H1 (cell line): ENCODE measurements around the gene TAB3. TPM values are rescaled to one million over a fixed set of nuclear protein-coding genes. Genes with fewer than 3 reads are reported as not detected.

Experiments
- CTCF ChIA-PET: fragments of 300-600 bp; sonication (Branson Sonifier 250); formaldehyde crosslinking; loops from one replicate; lab custom pipeline; 2021; ENCODE audit not compliant: partially characterized antibody; lab: Charles Lee
- POLR2A ChIA-PET: fragments of 300-600 bp; sonication (Branson Sonifier 250); formaldehyde crosslinking; loops from one replicate; lab custom pipeline; 2021; ENCODE audit warnings: inconsistent platforms; ENCODE audit not compliant: partially characterized antibody; lab: Charles Lee
- DNase-seq, 2 experiments: peaks; one replicate each; pipeline versions ENCODE4 v3.0.0 to v3.0.0-alpha.2; 2010 to 2022; ENCODE audit warnings: low spot score in 2 of 2, low read depth in 1 of 2, mixed read lengths in 1 of 2
- FAIRE-seq: peaks from 2 replicates; lab custom pipeline; 2011; peaks lifted over from hg19 to GRCh38; lab: Jason Lieb, UNC
- H2AFZ ChIP-seq: 2 replicates; pipeline ENCODE4 v1.8.1; 2012; ENCODE audit warnings: low read length, inconsistent platforms
- H2AK5ac ChIP-seq: 2 replicates; pipeline ENCODE4 v1.6.1; 2013; ENCODE audit warnings: low read depth, low read length
- H2BK120ac ChIP-seq: replicated peaks from 2 replicates; pipeline ENCODE3; 2013; ENCODE audit warnings: low read depth, low read length, inconsistent platforms
- H2BK12ac ChIP-seq: 2 replicates; pipeline ENCODE4 v1.6.1; 2013; ENCODE audit warnings: low read depth, low read length
- H2BK15ac ChIP-seq: 2 replicates; pipeline ENCODE4 v1.6.1; 2013; ENCODE audit warnings: low read length
- H2BK20ac ChIP-seq: 2 replicates; pipeline ENCODE4 v1.6.1; 2013; ENCODE audit warnings: low read length
- H2BK5ac ChIP-seq: 2 replicates; pipeline ENCODE4 v1.6.1; 2013; ENCODE audit warnings: low read depth, low read length
- H3K14ac ChIP-seq: 2 replicates; pipeline ENCODE4 v1.6.1; 2013; ENCODE audit warnings: inconsistent platforms; ENCODE audit not compliant: insufficient read length
- H3K18ac ChIP-seq: 2 replicates; pipeline ENCODE4 v1.6.1; 2013; ENCODE audit warnings: low read length; ENCODE audit errors: extremely low read depth
- H3K23ac ChIP-seq: 2 replicates; pipeline ENCODE4 v1.6.1; 2013; ENCODE audit warnings: inconsistent platforms; ENCODE audit not compliant: insufficient read length
- H3K23me2 ChIP-seq: 2 replicates; pipeline ENCODE4 v1.6.1; 2013; ENCODE audit warnings: low read depth, low read length
- H3K27ac ChIP-seq: 2 replicates; pipeline ENCODE4 v1.6.1; 2011; ENCODE audit warnings: low read depth, low read length, inconsistent platforms
- H3K27me3 ChIP-seq, 4 experiments: replicated peaks in 1 of 4; 1 replicate in 1 of 4; 2 replicates in 3 of 4; pipeline versions ENCODE4 v1.6.1 to v1.8.1; 2011 to 2013; ENCODE audit warnings: low read length in 3 of 4, mild to moderate bottlenecking in 3 of 4, inconsistent platforms in 2 of 4, mixed read lengths in 2 of 4, moderate library complexity in 1 of 4; ENCODE audit not compliant: control insufficient read depth in 3 of 4, insufficient read depth in 3 of 4; ENCODE audit errors: extremely low read depth in 1 of 4
- H3K36me3 ChIP-seq, 4 experiments: 2 replicates each; pipeline versions ENCODE4 v1.6.1 to v1.8.1; 2011 to 2013; ENCODE audit warnings: mild to moderate bottlenecking in 4 of 4, low read length in 3 of 4, moderate library complexity in 2 of 4, control low read depth in 1 of 4, inconsistent platforms in 1 of 4; ENCODE audit not compliant: insufficient read depth in 4 of 4, control insufficient read depth in 2 of 4
- H3K4ac ChIP-seq: replicated peaks from 2 replicates; pipeline ENCODE3; 2013; ENCODE audit warnings: low read length, low read depth, mixed read lengths, inconsistent platforms; ENCODE audit not compliant: insufficient read length
- H3K4me1 ChIP-seq, 4 experiments: replicated peaks in 1 of 4; 1 replicate in 1 of 4; 2 replicates in 3 of 4; pipeline versions ENCODE4 v1.6.1 to v1.8.1; 2011 to 2013; ENCODE audit warnings: low read length in 3 of 4, inconsistent platforms in 2 of 4, mixed read lengths in 1 of 4; ENCODE audit not compliant: insufficient read depth in 4 of 4, control insufficient read depth in 3 of 4
- H3K4me2 ChIP-seq, 2 experiments: 2 replicates each; pipeline versions ENCODE4 v1.6.1 to v1.8.1; 2011 to 2013; ENCODE audit warnings: low read depth in 2 of 2, low read length in 2 of 2, control low read depth in 1 of 2, inconsistent platforms in 1 of 2, mild to moderate bottlenecking in 1 of 2; ENCODE audit not compliant: insufficient read depth in 1 of 2
- H3K4me3 ChIP-seq, 4 experiments: fragments of 200-600, 300-600 bp in 1 of 4; sonication (generic), shearing (Covaris generic), sonication (Bioruptor Twin) in 1 of 4; 2 replicates each; pipeline versions ENCODE4 v1.5.1 to v1.8.1; 2011 to 2016; ENCODE audit warnings: low read length in 4 of 4, low read depth in 3 of 4, control low read depth in 2 of 4, inconsistent platforms in 2 of 4, mild to moderate bottlenecking in 2 of 4, mixed read lengths in 1 of 4, moderate library complexity in 1 of 4; ENCODE audit not compliant: insufficient read depth in 2 of 4; ENCODE audit errors: extremely low read depth in 1 of 4
- H3K56ac ChIP-seq: replicated peaks from 2 replicates; pipeline ENCODE3; 2013; ENCODE audit warnings: low read depth, mild to moderate bottlenecking, mixed read lengths, low read length, inconsistent platforms; ENCODE audit not compliant: insufficient read length
- H3K79me1 ChIP-seq: 2 replicates; pipeline ENCODE4 v1.6.1; 2013; ENCODE audit warnings: low read depth, low read length, control low read depth
- H3K79me2 ChIP-seq, 2 experiments: 2 replicates each; pipeline versions ENCODE4 v1.6.1 to v1.8.1; 2012 to 2013; ENCODE audit warnings: low read length in 2 of 2, mild to moderate bottlenecking in 2 of 2, inconsistent platforms in 1 of 2; ENCODE audit not compliant: insufficient read depth in 2 of 2, control insufficient read depth in 1 of 2
- H3K9ac ChIP-seq, 4 experiments: replicated peaks in 1 of 4; 1 replicate in 1 of 4; 2 replicates in 3 of 4; pipeline versions ENCODE4 v1.6.1 to v1.8.1; 2011 to 2013; ENCODE audit warnings: low read depth in 3 of 4, low read length in 3 of 4, control low read depth in 2 of 4, mild to moderate bottlenecking in 2 of 4, moderate library complexity in 2 of 4, inconsistent platforms in 1 of 4; ENCODE audit errors: extremely low read depth in 1 of 4
- H3K9me3 ChIP-seq, 2 experiments: 2 replicates each; pipeline versions ENCODE4 v1.6.1 to v1.8.1; 2012 to 2013; ENCODE audit warnings: mild to moderate bottlenecking in 2 of 2, moderate library complexity in 2 of 2, control low read depth in 1 of 2, inconsistent platforms in 1 of 2, low read depth in 1 of 2, low read length in 1 of 2, mixed read lengths in 1 of 2; ENCODE audit not compliant: insufficient read depth in 2 of 2
- H4K20me1 ChIP-seq, 2 experiments: replicated peaks in 1 of 2; 2 replicates each; pipeline versions ENCODE3 to v1.8.1; 2011 to 2013; ENCODE audit warnings: inconsistent platforms in 2 of 2, low read length in 2 of 2, mild to moderate bottlenecking in 1 of 2; ENCODE audit not compliant: insufficient read depth in 2 of 2, control insufficient read depth in 1 of 2
- H4K5ac ChIP-seq: 2 replicates; pipeline ENCODE4 v1.6.1; 2013; ENCODE audit warnings: low read length, low read depth, mixed read lengths, inconsistent platforms; ENCODE audit not compliant: insufficient read length
- H4K8ac ChIP-seq: 2 replicates; pipeline ENCODE4 v1.8.0; 2013; ENCODE audit warnings: mild to moderate bottlenecking, moderate library complexity, low read length, inconsistent platforms; ENCODE audit not compliant: insufficient read depth; ENCODE audit errors: extremely low read depth
- H4K91ac ChIP-seq: replicated peaks from 2 replicates; pipeline ENCODE3; 2013; ENCODE audit warnings: low read length, mixed read lengths, inconsistent platforms; ENCODE audit not compliant: insufficient read length
- PHF8 ChIP-seq: fragments of 200-600 bp; sonication (generic); conservative IDR thresholded peaks from 2 replicates; pipeline ENCODE4 v1.7.1; 2012; ENCODE audit warnings: low read depth, mild to moderate bottlenecking, inconsistent platforms, low read length, moderate library complexity
- TCF12 ChIP-seq: IDR thresholded peaks from 2 replicates; pipeline ENCODE4 v1.6.1; 2011; ENCODE audit warnings: low read depth, mild to moderate bottlenecking, low read length
- WGBS, 2 experiments: shearing (Covaris generic) in 1 of 2; methylation state at CpG; one replicate each; pipeline versions ENCODE4 v1.1.6 to v1.1.7; 2013 to 2015; ENCODE audit warnings: low lambda C conversion rate in 2 of 2, mixed read lengths in 2 of 2, inconsistent platforms in 1 of 2, low coverage in 1 of 2, missing lambda C conversion rate in 1 of 2; ENCODE audit not compliant: insufficient replicate concordance in 2 of 2, insufficient coverage in 1 of 2, insufficient read length in 1 of 2; ENCODE audit errors: extremely low coverage in 1 of 2, missing lambda C conversion rate in 1 of 2; 5-methylcytosine and 5-hydroxymethylcytosine counted together
- polyA plus RNA-seq, 7 experiments: library from polyadenylated mRNA; depleted of rRNA in 3 of 7; stranded (reverse) in 5 of 7; unstranded in 2 of 7; fragments of >200 nt in 5 of 7; fragments of 200-250 nt in 2 of 7; gene quantifications; 1 replicate in 5 of 7; 2 replicates in 1 of 7; 4 replicates in 1 of 7; pipeline versions ENCODE4 v1.2.1 to v1.2.3, GENCODE V29; 2011 to 2013; ENCODE audit warnings: missing spikeins in 2 of 7, mixed read lengths in 2 of 7
- total RNA-seq: library from RNA; stranded (reverse); fragmentation: NEBNext Ultra II Directional; extraction: Animal tissue kit (Norgen Biotek cat#: 25700); gene quantifications from 2 replicates; pipeline ENCODE4 v1.2.1, GENCODE V29; 2021

TAB3 gene
- total and polyA plus RNA-seq, 2 of the 8 experiments (the other 6 are each of a cell fraction or from before 2014, with no cell fraction given) = 12.7 to 12.9 TPM

- TF ChIP-seq PHF8 = no peak
- TF ChIP-seq TCF12 = no peak
- Histone ChIP-seq H4K20me1 (no peaks in the 10 kb centered on the region), H3K56ac (no peak overlapping the region), H3K4ac (no peak overlapping the region), H2AFZ (no peak overlapping the region), H3K27me3 (no peaks in the 10 kb centered on the region), H3K9ac (no peak overlapping the region), H3K23ac (no peak overlapping the region), H3K79me2 (no peaks in the 10 kb centered on the region), H3K4me2 (no peak overlapping the region), H2AK5ac (no peak overlapping the region), H2BK15ac (no peak overlapping the region), H3K14ac (no peak overlapping the region), H3K36me3 (no peaks in the 10 kb centered on the region; a peak in 1 of 8 replicates), H3K79me1 (no peaks in the 10 kb centered on the region), H3K4me1 (no peaks in the 10 kb centered on the region), H2BK5ac (no peak overlapping the region), H3K18ac (no peak overlapping the region), H3K27ac (no peak overlapping the region), H3K23me2 (no peaks in the 10 kb centered on the region), H3K4me3 (no peak overlapping the region), H4K5ac (no peak overlapping the region), H2BK20ac (no peak overlapping the region), H2BK120ac (no peak overlapping the region), H3K9me3 (no peaks in the 10 kb centered on the region), H4K91ac (no peak overlapping the region), H4K8ac (no peak overlapping the region), H2BK12ac (no peak overlapping the region)
- DNase-seq (no peak), FAIRE-seq (no peak)
- POLR2A ChIA-PET = no interaction called here
- CTCF ChIA-PET = interaction anchor here (1.5 to 3.1 kb wide), 3 partner anchors 10 to 130 kb away, joined by 3 to 22 read pairs (median 5); no protein-coding TSS in a partner anchor
- whole genome bisulfite sequencing, 2 experiments = 89% methylated on average over 1 of the region's 1 CpG; no CpG with 5 or more reads in 1 of the 2 experiments
Measured at GRCh38 chrX:30865612-30866011, 23.4 kb downstream of the TAB3 start.
